ENCODE data around the gene KRTAP10-10. TPM values are rescaled to one million over a fixed set of nuclear protein-coding genes. Genes with fewer than 3 reads are reported as not detected.
"Not testable (repeated sequence)": the region's sequence is repeated elsewhere in the genome, so short reads cannot be mapped to it uniquely, and the experiment has no call there.

Gene KRTAP10-10
- total RNA-seq, 1 donor from 2014 or later: not detected

DNA sequence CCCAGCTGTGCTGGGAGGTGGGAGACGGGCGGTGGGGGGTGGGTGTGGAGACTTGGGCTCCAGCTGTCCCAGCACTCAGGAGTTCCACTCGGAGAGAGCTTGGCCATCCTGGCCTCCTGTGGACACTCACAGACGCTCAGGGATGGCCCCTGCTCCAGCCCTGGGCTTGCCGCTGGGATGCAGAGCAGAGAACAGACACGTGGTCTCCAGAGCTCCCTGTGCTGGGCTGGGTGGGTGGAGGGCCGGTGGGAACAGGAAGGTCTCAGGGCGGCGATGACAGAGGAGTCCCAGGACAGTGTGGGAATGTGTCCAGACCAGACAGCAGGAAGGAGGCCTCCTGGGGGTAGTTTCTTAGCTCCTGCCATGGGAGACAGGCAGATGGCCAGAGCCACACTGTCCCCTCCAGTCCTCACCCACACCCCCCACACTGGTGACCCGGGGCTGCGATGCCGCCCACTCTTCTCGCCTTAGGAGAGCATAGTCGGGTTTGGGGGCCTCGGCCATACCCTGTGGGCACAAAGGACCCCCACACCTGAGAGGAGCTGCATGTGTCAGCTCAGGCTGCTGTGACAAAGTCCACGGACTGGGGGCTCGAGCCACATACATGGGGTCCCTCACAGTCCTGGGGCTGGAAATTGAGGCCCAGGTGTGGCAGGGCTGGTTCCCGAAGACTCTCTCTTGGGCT, 8.3 kb upstream of the KRTAP10-10 start:
- no peak for TF ChIP-seq CTCF (IDR thresholded peaks at IDR 0.05; ENCODE audit: insufficient read depth, low read length, severe bottlenecking)
- DNase-seq (ENCODE audit: low read depth): no peak
- Histone ChIP-seq H3K27me3 (ENCODE audit: control insufficient read depth, insufficient read depth, low read length) (no peaks in the 10 kb centered on the region), H3K36me3 (ENCODE audit: control insufficient read depth, insufficient read depth, low read length) (no peaks in the 10 kb centered on the region), H3K4me3 (ENCODE audit: low read depth, low read length) (no peak overlapping the region)
- FAIRE-seq: no peak

- DNase-seq (ENCODE audit: low read depth): no peak
- no peaks in the 10 kb centered on the region for H3K27me3 ChIP-seq (ENCODE audit: control insufficient read depth, insufficient read depth, low read length)
- no peaks in the 10 kb centered on the region for H3K36me3 ChIP-seq (ENCODE audit: control insufficient read depth, insufficient read depth, low read length)
- no peak for FAIRE-seq
- TF ChIP-seq CTCF (IDR thresholded peaks at IDR 0.05; ENCODE audit: insufficient read depth, low read length, severe bottlenecking): no peak
- no peak overlapping the region for H3K4me3 ChIP-seq (ENCODE audit: low read depth, low read length)
Measured at GRCh38 chr21:44630440-44630839, 6.7 kb upstream of the KRTAP10-10 start.

GRCh38 chr21:44632067-44632466, 5.1 kb upstream of the KRTAP10-10 start:
- Histone ChIP-seq H3K4me3 (ENCODE audit: low read depth, low read length) (no peak overlapping the region), H3K36me3 (ENCODE audit: control insufficient read depth, insufficient read depth, low read length) (no peaks in the 10 kb centered on the region), H3K27me3 (ENCODE audit: control insufficient read depth, insufficient read depth, low read length) (no peaks in the 10 kb centered on the region)
- TF ChIP-seq CTCF (IDR thresholded peaks at IDR 0.05; ENCODE audit: insufficient read depth, low read length, severe bottlenecking): no peak
- DNase-seq (ENCODE audit: low read depth) (no peak), FAIRE-seq (no peak)

DNA sequence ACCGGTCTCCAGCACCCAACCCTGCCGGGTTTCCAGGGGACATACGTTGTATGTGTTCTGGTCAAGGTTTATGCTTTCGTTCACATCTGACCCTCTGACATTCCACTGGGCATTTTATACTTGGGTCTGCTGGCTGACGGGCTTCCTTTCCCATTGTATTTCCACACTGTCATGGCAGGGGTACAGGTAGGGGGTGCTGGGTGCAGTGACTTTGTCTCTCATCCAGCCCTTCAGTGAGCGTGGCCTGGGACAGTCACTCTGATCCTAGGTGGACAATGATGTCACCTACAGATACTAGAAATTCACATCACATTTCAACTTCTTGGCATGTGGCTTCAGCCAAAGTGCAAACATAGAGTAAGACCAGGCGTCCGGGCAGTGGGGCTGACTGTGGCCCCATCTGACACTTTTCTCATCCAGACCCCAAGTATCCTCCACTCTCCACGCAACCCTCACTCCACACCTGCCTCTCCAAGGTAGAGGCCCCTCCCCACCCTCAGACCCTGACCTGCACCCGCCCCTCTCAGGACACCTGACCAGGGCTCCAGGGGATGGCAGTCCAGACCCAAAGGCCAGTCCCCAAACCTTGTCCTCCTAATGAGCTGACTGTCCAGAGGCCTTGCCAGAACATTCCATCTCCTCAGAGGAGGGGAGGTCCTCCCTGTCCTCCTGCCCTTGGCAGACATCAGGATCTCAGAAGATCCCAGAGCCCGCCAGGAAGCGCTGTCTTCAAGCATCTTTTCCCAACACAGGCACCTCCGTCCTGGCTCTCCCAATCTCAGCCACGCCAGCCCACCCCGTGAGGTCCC, 743 bp upstream of the KRTAP10-10 start:
- DNase-seq (ENCODE audit: low read depth): no peak

GRCh38 chr21:44637851-44638348, 744 bp downstream of the KRTAP10-10 start:
- not testable (repeated sequence) for DNase-seq (ENCODE audit: low read depth); H3K4me3 ChIP-seq (ENCODE audit: low read depth, low read length); FAIRE-seq; H3K27me3 ChIP-seq (ENCODE audit: control insufficient read depth, insufficient read depth, low read length); H3K36me3 ChIP-seq (ENCODE audit: control insufficient read depth, insufficient read depth, low read length)

More for the DNA sequence above, 743 bp upstream of the KRTAP10-10 start:
- Histone ChIP-seq H3K4me3 (ENCODE audit: low read depth, low read length) (no peak overlapping the region), H3K36me3 (ENCODE audit: control insufficient read depth, insufficient read depth, low read length) (no peaks in the 10 kb centered on the region), H3K27me3 (ENCODE audit: control insufficient read depth, insufficient read depth, low read length) (no peaks in the 10 kb centered on the region)
- FAIRE-seq: no peak
- no peak for TF ChIP-seq CTCF (IDR thresholded peaks at IDR 0.05; ENCODE audit: insufficient read depth, low read length, severe bottlenecking)

DNA sequence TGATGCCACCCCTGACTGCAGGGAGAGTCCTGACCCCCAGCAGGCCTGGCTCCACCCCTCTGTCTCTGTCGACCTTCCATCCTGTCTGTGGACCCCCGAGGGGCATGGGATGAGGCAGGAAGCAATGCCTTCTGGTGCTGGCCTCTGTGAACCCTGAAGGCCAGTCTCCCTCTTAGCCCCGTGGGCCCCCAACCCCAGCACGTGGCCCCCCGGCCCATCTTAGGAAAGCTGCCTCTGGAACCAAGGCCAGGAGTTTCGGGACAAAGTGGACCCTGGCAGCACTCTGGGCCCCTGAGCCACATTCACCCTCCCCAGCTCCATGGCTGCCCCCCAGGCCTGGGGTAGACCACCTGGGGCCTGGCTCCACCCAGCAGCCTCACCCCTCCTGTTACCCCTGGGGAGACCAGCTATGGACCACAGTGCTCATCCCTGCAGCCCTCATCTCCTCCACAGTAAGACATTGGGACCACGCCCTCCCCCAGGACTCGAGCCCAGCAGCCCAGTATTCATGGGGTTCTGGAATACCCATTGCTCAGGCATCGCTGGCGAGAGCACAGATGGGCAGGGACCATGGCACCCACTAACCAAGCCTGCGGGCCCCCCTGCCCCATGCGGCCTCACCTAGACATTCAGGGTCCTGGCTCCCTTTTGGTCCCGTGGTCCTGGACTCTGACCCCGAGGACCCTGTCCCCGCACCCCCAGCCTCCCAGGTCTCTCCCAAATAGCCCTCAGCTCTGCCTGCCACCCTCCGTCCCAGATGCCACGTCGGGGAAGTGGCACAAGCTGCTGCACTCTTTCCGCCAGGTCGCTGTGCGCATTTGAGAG, 1.6 kb downstream of the KRTAP10-10 start:
- not testable (repeated sequence) for H3K36me3 ChIP-seq (ENCODE audit: control insufficient read depth, insufficient read depth, low read length); H3K4me3 ChIP-seq (ENCODE audit: low read depth, low read length); H3K27me3 ChIP-seq (ENCODE audit: control insufficient read depth, insufficient read depth, low read length); DNase-seq (ENCODE audit: low read depth)
- peak; percentile 81 for FAIRE-seq

Measured in bronchial epithelial cell (primary cell).